Activated naive CD4-positive, alpha-beta T cell treated with Interleukin-2 at 50 U/mL for 16 hours (primary cell): ENCODE measurements around the gene ITGB6.

Experiments
- DNase-seq: peaks from one replicate; pipeline ENCODE4 v3.0.0-alpha.2; 2020

The ITGB6 gene

DNA sequence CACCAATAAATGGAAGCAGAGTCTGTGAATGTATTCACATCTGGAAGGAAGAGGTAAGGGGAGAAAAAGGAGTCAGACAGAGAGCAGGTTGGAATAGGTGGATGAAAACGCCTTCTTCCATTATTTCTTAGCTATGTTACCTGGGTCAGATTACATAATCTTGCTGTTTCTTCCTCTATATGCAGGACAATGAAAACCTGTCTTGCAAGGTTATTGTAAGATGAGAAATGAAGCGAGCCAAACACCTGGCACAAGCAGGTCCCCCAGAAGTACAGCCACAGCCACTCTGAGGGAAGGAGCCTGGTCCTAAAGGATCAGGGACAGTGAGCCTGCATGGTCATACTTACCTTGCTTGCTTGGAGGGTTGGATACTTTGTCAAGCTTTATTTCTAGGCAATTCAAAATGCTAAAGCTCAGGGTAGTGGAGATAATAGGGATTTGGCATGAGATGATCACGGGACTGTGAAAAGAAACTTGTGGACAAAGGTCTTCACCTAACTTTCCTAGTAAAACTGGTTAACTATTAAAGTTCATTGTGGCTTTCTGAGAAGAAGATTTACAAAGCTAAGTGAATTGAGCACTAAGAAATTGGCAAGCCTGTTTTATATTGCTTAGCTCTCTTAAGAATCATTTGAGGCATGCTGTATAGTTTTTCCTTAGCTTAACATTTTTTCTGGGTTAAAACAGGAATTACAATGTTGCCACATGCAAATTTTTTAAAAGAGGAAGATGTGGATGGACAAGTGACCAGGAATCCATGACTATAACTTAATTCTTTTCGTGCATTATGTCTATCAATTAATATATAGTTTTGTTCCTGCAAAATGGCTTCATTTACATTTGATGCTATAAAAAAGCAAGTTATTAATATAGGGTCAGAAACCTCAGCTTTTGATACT, 121.9 kb downstream of the ITGB6 start:
- no peak for DNase-seq

DNA sequence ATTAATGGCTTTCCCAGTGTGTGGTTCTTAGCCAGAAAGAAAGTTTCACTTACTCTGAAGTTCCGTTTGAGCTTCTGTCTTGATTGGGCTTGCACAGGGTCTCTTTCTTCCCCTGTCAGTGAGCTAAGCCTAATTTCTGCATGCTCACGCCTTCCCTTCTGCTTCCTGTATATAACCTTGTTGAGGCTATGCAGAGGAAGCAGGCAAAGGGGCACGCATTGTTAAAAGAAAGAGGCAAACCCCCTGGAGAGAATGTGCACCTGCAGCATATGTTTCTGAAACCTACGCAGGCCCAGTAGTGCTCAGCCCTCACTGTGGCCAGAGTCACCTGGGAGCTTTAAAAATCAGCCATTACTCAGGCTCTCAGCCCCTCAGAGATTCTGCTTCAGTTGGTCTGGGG, 123.2 kb downstream of the ITGB6 start:
- no peak for DNase-seq

DNA sequence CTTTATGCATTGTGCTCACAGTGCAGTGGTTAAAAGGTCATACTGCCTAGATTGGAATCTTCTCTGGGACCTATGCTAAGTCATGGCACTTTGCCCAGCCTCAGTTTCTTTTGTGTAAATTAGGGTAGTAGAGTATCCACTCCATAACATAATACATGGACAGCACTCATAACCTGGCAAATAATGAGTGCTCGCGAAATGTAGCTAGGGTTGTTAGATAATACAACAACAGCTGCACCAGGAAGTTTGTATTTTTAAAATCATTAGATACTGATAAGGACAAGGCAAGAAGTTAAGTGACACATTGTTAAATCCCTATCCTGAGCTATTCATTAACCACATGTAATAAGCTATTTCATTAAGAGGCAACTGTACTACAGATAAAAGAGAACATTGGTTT, 123.8 kb downstream of the ITGB6 start:
- DNase-seq = no peak

DNA sequence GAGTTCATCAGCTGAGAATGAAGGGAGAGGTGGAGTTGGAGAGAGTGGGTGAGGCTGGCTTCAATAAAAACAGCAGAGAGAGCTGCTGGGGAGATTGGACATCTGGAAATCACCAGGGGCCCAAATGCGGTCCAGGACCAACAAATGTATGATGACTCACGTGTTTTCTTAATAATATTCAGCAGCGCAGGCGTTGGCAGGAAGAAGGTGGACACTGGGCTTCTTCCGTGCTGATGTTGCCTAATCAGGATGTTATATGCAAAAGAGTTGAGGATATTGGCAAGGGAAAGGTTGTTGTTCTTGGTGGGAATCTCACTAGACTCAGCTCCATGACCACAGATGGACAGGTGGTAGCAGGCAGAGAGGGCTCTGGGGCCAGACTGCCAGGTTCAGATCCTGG, 124.9 kb downstream of the ITGB6 start:
- DNase-seq = no peak

GRCh38 chr2:160073284-160073888, 126.7 kb downstream of the ITGB6 start:
- DNase-seq = no peak

DNA sequence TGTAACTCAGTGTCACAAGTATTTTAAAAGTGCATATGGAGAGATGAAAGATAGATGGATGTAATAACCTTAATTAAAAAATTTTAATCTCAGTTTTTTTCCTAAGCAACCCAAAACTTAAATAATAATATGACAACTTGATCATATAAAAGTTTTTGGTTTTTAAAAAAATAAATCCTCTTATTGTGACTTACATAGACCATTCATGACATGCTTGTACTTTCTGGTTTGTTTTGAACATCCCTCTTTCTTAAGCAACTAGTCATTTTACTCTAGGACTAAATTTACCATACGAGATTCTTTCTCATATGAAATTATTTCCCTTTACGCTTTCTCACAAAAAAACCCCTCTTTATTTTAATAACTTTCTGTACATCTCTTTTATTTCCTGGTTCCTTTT, 131.2 kb downstream of the ITGB6 start:
- no peak for DNase-seq

- no peak for DNase-seq
Measured at GRCh38 chr2:160064916-160065315, 135.2 kb downstream of the ITGB6 start.

DNA sequence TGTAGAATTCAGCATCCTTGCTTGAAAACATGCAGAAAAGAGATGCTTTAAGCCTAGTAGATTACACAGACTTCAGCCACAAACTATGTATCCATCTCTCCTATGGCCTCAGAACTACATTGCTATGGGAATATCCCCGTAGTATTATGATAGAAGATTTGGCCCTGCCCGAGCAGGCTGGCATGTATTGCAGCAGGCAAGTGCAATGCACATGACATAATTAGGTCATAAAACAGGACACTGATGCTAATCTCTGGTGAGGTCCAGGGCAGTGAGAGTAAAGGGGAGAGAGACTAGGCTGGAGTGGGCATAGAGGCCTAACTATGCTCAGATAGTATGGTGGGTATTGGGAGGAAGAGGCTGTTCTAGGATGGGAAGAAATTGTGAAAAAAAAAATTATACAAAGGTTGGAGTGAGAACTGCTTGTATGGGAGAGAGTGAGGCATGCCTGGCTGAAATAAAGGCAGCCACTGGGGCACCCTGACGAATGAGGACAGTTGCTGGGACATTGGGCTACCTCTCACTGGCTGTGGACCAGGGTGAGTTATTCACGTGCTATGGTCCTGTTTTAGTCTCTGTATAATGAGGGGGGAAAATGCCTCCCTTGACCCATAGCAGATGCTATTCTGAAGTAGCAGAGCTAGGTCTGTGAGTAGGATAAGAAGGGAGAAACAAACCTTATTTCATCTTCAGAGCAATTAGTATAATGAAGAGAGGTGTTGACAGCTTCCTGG, 136.0 kb downstream of the ITGB6 start:
- no peak for DNase-seq

GRCh38 chr2:160063271-160063670, 136.8 kb downstream of the ITGB6 start:
- DNase-seq = no peak

- no peak for DNase-seq
Measured at GRCh38 chr2:160062292-160063005, 137.6 kb downstream of the ITGB6 start, which contains the start of gene PLA2R1. Gene PLA2R1, minus strand, starts transcription at chr2:160062615. Its CDS starts 212 bp downstream, at chr2:160062403.

- no peak for DNase-seq
Measured at GRCh38 chr2:160061944-160062291, 138.2 kb downstream of the ITGB6 start.

GRCh38 chr2:160061533-160061932, 138.5 kb downstream of the ITGB6 start:
- no peak for DNase-seq

GRCh38 chr2:160060297-160060696, 139.8 kb downstream of the ITGB6 start:
- no peak for DNase-seq

DNA sequence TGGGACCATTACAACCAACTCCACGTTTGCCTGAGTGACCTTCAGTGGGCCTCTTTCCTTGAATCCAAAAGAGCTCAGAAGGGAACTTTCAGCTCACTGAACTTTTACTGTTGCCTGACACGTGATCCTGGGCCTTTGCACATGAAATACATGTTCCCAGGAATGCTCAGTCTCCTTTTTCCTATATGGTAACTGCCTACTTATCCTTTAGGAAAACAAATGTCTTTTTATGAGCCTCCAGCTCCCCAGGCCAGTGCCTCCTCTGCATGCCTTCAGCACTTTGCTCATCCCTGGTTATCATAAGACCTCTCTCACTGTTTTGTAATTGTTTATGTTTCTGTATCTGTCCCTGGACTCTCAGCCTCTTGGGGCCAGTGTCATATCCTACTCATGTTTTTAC, 142.7 kb downstream of the ITGB6 start:
- no peak for DNase-seq

- DNase-seq = no peak
Measured at GRCh38 chr2:160055726-160056108, 144.4 kb downstream of the ITGB6 start.

- no peak for DNase-seq
Measured at GRCh38 chr2:160054984-160055725, 144.9 kb downstream of the ITGB6 start.

DNA sequence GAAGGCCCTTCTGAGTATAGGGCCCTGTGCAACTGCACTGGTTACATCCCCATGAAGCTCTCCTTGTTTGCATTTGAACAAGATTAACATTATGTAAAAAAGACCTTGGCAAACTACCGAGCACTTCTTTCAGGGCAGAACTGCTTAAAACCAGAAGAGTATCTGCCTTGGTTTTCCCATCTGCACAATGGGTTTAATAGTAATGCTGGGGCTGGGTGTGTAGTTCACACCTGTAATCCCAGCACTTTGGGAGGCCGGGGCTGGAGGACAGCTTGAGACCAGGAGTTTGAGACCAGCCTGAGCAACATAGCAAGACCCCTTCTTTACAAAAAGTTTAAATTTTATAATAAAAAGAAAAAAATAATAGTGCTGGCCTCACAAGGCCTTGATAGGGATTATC, 146.1 kb downstream of the ITGB6 start:
- no peak for DNase-seq

GRCh38 chr2:160052531-160052930, 147.5 kb downstream of the ITGB6 start:
- no peak for DNase-seq

- no peak for DNase-seq
Measured at GRCh38 chr2:160051371-160051800, 148.7 kb downstream of the ITGB6 start.

DNA sequence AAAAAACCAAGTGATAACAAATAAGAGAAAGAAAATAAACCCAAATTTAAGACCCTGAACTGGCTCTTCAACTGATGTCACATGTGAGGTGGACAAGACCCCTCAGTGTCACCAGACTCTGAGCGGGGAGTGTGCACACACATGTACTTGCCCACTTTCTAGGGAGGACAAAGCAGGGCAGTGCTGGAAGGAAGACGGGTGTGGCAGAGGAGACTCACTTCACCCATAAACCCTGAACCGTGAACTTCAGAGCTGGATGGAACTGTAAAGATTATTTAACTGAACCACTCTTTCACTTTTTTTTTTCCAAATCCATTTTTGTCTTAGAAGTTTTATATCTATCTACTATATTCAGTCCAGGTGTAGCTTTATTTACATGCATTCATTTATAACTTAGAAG, 149.9 kb downstream of the ITGB6 start:
- no peak for DNase-seq
